ENCODE measurements around the gene BSN.

- no peak for TF ChIP-seq BHLHE40 (IDR thresholded peaks at IDR 0.05; ENCODE audit: low read depth, low read length)
- no peak for TF ChIP-seq CTCF (IDR thresholded peaks at IDR 0.05)
Observed at GRCh38 chr3:49717211-49717958, 163.1 kb downstream of the BSN start.
